ENCODE measurements around the gene SLC27A2.
"Not testable (repeated sequence)": the region's sequence is repeated elsewhere in the genome, so short reads cannot be mapped to it uniquely, and the experiment has no call there.

SLC27A2 gene

DNA sequence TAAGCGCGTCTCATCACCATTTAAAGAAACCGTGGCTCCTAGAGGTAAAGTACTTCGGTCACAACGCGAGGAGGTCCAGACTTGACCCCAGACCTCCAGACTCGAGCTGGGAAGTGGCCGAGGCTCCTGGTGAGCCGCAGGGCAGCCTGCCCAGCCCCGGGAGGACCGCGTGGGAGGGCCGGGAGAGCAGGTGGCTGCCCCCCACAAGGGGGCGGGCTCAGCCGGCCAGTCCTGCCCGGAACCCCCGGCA lies at the start of gene SLC27A2:
Gene SLC27A2 (plus strand): TSS at position 228 of the 250 bp plus-strand sequence. CDS start 232 bp downstream, outside the sequence.
- no peak for DNase-seq (ENCODE audit: low read depth)
- H3K4me3 ChIP-seq (ENCODE audit: low read length): peak within 1 kb of the TSS; percentile 53
- TF ChIP-seq, protein P1, sequence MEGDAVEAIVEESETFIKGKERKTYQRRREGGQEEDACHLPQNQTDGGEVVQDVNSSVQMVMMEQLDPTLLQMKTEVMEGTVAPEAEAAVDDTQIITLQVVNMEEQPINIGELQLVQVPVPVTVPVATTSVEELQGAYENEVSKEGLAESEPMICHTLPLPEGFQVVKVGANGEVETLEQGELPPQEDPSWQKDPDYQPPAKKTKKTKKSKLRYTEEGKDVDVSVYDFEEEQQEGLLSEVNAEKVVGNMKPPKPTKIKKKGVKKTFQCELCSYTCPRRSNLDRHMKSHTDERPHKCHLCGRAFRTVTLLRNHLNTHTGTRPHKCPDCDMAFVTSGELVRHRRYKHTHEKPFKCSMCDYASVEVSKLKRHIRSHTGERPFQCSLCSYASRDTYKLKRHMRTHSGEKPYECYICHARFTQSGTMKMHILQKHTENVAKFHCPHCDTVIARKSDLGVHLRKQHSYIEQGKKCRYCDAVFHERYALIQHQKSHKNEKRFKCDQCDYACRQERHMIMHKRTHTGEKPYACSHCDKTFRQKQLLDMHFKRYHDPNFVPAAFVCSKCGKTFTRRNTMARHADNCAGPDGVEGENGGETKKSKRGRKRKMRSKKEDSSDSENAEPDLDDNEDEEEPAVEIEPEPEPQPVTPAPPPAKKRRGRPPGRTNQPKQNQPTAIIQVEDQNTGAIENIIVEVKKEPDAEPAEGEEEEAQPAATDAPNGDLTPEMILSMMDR (conservative IDR thresholded peaks at IDR 0.05; ENCODE audit: low read length): peak; percentile 19; the same call in 1 of the 2 replicates

GRCh38 chr15:50132251-50132984 lies 49.6 kb upstream of the SLC27A2 start:
- DNase-seq (ENCODE audit: low read depth); H3K4me3 ChIP-seq (ENCODE audit: low read length): not testable (repeated sequence)

- DNase-seq (ENCODE audit: low read depth): peak; percentile 86
- no peak overlapping the region for H3K4me3 ChIP-seq (ENCODE audit: low read length)
- TF ChIP-seq, protein P1 (conservative IDR thresholded peaks at IDR 0.05; ENCODE audit: low read length): no peak
These were observed 47.4 kb upstream of the SLC27A2 start for GRCh38 chr15:50134524-50135024.

GRCh38 chr15:50135031-50135551 lies 46.9 kb upstream of the SLC27A2 start:
- no peak for DNase-seq (ENCODE audit: low read depth)
- H3K4me3 ChIP-seq (ENCODE audit: low read length): no peak overlapping the region
- TF ChIP-seq, protein P1 (conservative IDR thresholded peaks at IDR 0.05; ENCODE audit: low read length): no peak

GRCh38 chr15:50137330-50137761 lies 44.6 kb upstream of the SLC27A2 start:
- H3K4me3 ChIP-seq (ENCODE audit: low read length): no peak overlapping the region
- TF ChIP-seq, protein P1 (conservative IDR thresholded peaks at IDR 0.05; ENCODE audit: low read length): no peak
- peak; percentile 98 for DNase-seq (ENCODE audit: low read depth)

DNA sequence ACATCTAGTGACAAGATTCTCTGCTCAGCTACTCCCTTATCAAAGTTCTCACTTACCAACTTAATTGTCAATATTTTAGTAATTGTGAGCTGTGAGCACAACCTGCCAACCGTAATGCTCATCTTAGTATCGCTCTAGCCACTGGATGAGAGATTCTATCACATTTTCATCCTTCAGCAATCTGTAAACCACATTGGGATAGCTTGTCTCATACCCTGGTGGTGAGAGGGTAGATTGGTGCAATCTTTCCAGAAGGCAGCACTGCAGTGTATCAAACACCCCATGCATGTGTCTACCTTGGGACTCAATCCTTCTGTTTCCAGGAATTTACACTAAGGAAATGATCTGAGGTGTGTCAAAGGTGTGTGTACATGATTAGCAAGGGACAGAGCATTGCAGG lies 44.1 kb upstream of the SLC27A2 start:
- DNase-seq (ENCODE audit: low read depth): peak; percentile 25
- no peak overlapping the region for H3K4me3 ChIP-seq (ENCODE audit: low read length)
- TF ChIP-seq, protein P1 (conservative IDR thresholded peaks at IDR 0.05; ENCODE audit: low read length): peak; percentile 50

DNA sequence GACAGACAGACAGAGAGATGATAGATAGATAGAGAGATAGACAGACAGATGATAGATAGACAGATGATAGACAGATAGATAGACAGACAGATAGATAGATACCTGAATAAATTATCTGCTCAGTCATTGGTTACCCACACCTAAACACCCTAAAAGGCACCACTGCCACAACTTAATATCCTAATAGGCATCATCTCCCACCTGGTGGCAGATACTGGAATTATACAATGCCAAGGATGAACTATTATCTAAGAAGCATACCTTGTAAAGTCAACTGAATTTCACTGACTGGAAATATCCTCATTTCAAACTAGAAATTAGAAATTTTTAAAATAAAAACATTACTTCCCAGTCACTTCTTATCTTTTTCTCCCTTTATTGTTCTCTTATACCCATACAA lies 43.6 kb upstream of the SLC27A2 start:
- TF ChIP-seq, protein P1 (conservative IDR thresholded peaks at IDR 0.05; ENCODE audit: low read length): peak; percentile 45
- H3K4me3 ChIP-seq (ENCODE audit: low read length): no peak overlapping the region
- peak; percentile 24 for DNase-seq (ENCODE audit: low read depth)
